IPS-20b (cell line): Measurements from ENCODE around the gene HLA-DPA1.
"Not testable (repeated sequence)": the region's sequence is repeated elsewhere in the genome, so short reads cannot be mapped to it uniquely, and the experiment has no call there.

Experiments
- H3K27ac ChIP-seq: one replicate; pipeline ENCODE4 v1.5.1; 2013; ENCODE audit warnings: low read length
- H3K27me3 ChIP-seq: 2 replicates; pipeline ENCODE4 v1.6.1; 2013; ENCODE audit warnings: mild to moderate bottlenecking, low read length, inconsistent platforms; ENCODE audit not compliant: insufficient read depth
- H3K36me3 ChIP-seq: 2 replicates; pipeline ENCODE4 v1.6.1; 2013; ENCODE audit warnings: low read depth, mild to moderate bottlenecking, inconsistent platforms, low read length, moderate library complexity; ENCODE audit not compliant: insufficient read depth
- H3K4me1 ChIP-seq: 2 replicates; pipeline ENCODE4 v1.6.1; 2013; ENCODE audit warnings: mild to moderate bottlenecking, control low read depth, inconsistent platforms, low read length, moderate library complexity; ENCODE audit not compliant: insufficient read depth
- H3K4me3 ChIP-seq: 2 replicates; pipeline ENCODE4 v1.5.1; 2013; ENCODE audit warnings: mild to moderate bottlenecking, low read length, inconsistent platforms
- H3K9ac ChIP-seq: 2 replicates; pipeline ENCODE4 v1.6.1; 2013; ENCODE audit warnings: low read depth, mild to moderate bottlenecking, inconsistent platforms, low read length, moderate library complexity
- H3K9me3 ChIP-seq: 2 replicates; pipeline ENCODE4 v1.6.1; 2013; ENCODE audit warnings: mild to moderate bottlenecking, low read depth, low read length, inconsistent platforms; ENCODE audit not compliant: insufficient read depth

Gene HLA-DPA1

DNA sequence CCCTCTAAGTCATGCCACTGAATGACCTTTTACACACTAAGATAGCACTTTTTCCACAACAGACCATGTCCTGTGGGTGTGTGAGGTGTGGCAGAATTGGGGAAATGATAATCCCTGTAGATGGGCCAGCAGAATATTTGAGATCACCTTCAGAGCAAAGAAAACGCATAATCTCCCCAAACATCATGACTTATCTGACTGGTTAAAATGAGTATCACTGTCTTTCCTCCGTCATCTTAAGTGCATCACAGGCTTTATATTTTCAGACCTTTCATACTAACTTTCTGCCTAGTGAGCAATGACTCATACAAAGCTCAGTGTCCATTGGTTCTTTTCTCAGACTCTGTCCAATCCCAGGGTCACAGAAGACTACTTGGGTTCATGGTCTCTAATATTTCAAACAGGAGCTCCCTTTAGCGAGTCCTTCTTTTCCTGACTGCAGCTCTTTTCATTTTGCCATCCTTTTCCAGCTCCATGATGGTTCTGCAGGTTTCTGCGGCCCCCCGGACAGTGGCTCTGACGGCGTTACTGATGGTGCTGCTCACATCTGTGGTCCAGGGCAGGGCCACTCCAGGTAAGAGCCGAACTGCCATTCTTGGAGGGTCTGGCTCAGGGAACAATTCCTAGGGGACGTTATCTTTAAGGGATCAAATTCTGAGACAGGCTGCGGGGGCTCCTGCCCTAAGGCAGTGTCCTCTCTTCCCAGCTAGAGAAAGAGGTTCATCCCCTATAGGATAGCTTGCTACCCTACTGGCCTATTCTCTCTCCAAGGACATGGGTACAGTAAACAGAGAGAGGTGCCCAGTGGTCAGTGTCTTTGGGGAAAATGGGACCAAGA lies 2.3 kb upstream of the HLA-DPA1 start, which contains the start of gene HLA-DPB1:
Gene HLA-DPB1 (plus strand): TSS at position 423 of the 838 bp plus-strand sequence. CDS start 52 bp downstream, at position 475.
- Histone ChIP-seq H3K9me3 (no peaks in the 10 kb centered on the region), H3K9ac (no peak within 1 kb of the TSS), H3K4me1 (no peaks in the 10 kb centered on the region; the same call in 1 of the 2 replicates)

DNA sequence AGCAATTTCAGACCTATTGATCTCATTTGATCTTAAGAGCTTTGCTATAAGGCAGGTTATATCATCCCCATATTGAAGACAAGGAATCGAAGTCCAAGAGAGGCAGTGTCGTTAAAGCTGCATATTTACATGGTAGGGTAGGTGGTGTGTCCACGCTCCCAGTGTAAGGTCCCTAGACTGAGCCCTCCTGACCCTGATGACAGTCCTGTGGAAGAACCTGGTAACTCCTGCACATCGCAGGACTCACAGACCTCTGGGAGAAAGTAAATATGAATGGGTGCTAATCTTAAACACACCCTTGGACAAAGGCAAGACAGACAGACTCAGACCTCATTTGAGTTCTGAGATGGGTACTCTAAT lies 1.7 kb upstream of the HLA-DPA1 start:
- Histone ChIP-seq H3K4me3 (no peak overlapping the region), H3K9ac (no peak overlapping the region), H3K36me3 (no peaks in the 10 kb centered on the region), H3K9me3 (no peaks in the 10 kb centered on the region), H3K4me1 (no peaks in the 10 kb centered on the region; the same call in 1 of the 2 replicates), H3K27me3 (no peaks in the 10 kb centered on the region), H3K27ac (no peak overlapping the region)

More for the DNA sequence above, 2.3 kb upstream of the HLA-DPA1 start, which contains the start of gene HLA-DPB1:
- no peaks in the 10 kb centered on the region for H3K27me3 ChIP-seq
- H3K4me3 ChIP-seq: no peak within 1 kb of the TSS
- no peak within 1 kb of the TSS for H3K27ac ChIP-seq
- no peaks in the 10 kb centered on the region for H3K36me3 ChIP-seq

DNA sequence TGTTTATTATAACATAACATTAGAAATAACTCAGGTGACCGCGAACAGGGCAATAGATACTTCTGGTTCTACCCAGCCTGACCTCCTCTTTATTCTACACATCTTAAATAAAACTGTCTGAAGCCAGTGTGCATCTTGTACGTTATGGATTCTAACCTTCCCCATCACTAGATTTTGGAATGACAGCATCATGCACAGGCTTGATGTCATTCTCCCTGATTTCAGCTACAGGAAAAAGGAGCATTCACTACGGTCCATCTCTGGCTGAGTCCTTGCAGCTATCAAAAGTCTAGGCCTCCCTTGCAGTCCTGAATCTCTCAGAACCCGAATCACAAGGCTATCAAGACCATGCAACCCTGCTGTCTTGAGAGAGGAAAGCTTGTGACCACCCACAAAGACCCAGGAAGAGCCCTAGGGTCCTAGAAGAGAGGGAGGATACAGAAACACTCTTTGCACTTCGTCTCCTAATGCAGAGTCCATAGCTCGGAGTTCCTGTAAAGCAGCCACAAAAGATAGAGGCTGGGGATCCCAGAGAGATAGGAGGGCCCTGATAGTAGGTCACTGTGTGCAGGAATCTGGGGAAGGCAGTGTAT lies 845 bp downstream of the HLA-DPA1 start:
- no peak overlapping the region for H3K27ac ChIP-seq
- H3K9ac ChIP-seq: no peak overlapping the region
- H3K27me3 ChIP-seq: no peaks in the 10 kb centered on the region
- H3K36me3 ChIP-seq: no peaks in the 10 kb centered on the region
- H3K4me1 ChIP-seq: no peaks in the 10 kb centered on the region
- no peaks in the 10 kb centered on the region for H3K9me3 ChIP-seq
- no peak overlapping the region for H3K4me3 ChIP-seq

DNA sequence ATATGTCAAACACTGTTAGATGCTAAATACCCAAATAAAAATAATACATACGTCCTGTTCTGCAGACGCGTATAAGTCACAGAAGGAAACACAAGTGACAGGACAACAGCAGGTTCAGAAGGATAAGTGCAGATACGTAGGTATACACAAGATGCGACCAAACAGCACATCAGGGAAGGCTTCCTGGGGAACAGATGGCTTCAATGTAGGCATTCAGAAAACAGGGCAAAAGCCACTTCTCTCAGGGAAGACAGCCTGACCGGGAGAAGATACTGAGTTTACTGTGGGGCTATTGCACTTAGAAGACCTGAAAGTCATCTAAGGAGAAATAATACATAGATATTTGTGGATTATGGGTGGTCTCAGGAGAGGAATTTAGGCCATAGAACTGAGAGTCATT lies 1.9 kb downstream of the HLA-DPA1 start:
- H3K36me3 ChIP-seq: no peaks in the 10 kb centered on the region
- H3K4me3 ChIP-seq: no peak overlapping the region
- no peak overlapping the region for H3K9ac ChIP-seq
- no peaks in the 10 kb centered on the region for H3K9me3 ChIP-seq
- no peaks in the 10 kb centered on the region for H3K27me3 ChIP-seq
- no peak overlapping the region for H3K27ac ChIP-seq
- H3K4me1 ChIP-seq: no peaks in the 10 kb centered on the region

DNA sequence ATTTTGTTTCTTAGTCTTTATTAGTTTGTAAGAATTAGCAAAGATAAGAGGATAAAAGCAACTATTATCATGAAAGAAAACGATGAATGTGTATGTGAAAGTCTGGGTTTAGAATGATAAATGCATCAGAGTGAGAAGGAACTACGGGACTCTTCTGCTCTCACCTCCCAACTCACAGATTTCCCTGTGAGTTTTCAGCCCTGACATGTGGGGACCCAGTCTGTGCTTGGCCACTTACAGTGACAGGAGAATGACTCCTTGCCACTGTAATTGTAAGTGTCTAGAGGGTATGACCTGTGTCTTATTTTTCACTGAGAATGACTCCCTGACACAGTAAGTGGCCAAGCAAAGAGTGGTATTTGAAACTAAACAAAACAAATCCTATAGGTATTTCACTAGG lies 2.5 kb downstream of the HLA-DPA1 start:
- H3K27me3 ChIP-seq: no peaks in the 10 kb centered on the region
- no peak overlapping the region for H3K4me3 ChIP-seq
- H3K9me3 ChIP-seq: no peaks in the 10 kb centered on the region
- no peaks in the 10 kb centered on the region for H3K36me3 ChIP-seq
- no peaks in the 10 kb centered on the region for H3K4me1 ChIP-seq
- no peak overlapping the region for H3K9ac ChIP-seq
- H3K27ac ChIP-seq: no peak overlapping the region

DNA sequence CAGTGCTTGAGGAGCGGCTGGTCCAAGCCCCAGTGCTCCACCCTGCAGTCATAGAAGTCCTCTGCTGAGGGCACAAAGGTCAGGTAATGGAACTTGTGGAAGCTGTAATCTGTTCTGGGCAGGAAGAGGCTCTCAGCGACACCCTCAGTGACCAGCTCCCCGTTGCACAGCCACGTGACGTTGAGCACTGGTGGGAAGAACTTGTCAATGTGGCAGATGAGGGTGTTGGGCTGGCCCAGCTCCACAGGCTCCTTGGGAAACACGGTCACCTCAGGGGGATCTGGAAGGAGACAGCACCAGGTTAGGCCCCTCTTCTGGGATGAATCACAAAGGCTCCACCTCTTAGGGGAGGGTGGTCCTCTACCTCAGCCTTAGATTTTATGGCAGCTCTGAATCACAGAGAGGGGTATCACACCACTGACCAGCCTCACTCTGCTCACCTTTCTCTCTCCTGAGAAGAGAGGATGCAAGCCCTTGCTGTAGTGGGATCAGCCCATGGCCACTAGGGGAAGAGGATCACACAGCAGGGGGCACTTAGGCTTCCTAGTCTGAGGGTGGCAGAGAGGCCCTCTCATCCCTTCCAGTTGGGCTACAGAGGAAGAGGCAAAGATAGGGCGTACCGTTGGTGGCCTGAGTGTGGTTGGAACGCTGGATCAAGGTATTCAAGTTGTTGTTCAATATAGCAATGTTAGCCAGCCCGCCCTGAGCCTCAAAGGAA lies 4.3 kb downstream of the HLA-DPA1 start:
- no peaks in the 10 kb centered on the region for H3K4me1 ChIP-seq
- no peak overlapping the region for H3K27ac ChIP-seq
- H3K36me3 ChIP-seq: no peaks in the 10 kb centered on the region
- H3K4me3 ChIP-seq: no peak overlapping the region
- no peaks in the 10 kb centered on the region for H3K9me3 ChIP-seq
- H3K27me3 ChIP-seq: no peaks in the 10 kb centered on the region
- H3K9ac ChIP-seq: no peak overlapping the region

DNA sequence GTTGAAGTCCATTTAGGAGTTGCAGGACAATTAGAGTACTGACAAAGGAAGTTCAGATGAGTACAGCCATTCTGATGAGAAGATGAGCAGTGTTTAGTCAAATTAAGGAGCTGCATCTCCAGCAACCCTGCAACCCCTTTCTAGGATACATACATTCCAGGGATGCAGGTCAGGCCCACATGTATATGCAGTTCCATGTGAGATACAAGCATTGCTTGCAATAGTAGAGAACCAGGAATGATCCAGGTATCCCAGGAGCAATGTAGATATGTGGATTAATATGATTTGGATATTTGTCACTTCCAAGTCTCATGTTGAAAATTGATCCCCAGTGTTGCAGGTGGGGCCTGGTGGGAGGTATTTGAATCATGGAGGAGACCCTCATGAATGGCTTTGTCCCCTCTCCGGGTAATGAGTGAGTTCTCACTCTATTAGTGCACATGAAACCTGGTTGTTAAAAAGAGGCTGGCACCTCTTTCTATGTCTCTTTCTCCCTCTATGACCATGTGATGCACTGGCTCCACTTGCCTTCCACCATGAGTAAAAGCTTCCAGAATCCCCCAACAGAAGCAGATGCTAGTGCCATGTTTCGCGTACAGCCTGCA lies 6.4 kb downstream of the HLA-DPA1 start:
- no peaks in the 10 kb centered on the region for H3K36me3 ChIP-seq
- H3K4me3 ChIP-seq: no peak overlapping the region
- H3K27ac ChIP-seq: no peak overlapping the region
- no peaks in the 10 kb centered on the region for H3K4me1 ChIP-seq
- no peak overlapping the region for H3K9ac ChIP-seq
- H3K9me3 ChIP-seq: no peaks in the 10 kb centered on the region
- H3K27me3 ChIP-seq: no peaks in the 10 kb centered on the region

DNA sequence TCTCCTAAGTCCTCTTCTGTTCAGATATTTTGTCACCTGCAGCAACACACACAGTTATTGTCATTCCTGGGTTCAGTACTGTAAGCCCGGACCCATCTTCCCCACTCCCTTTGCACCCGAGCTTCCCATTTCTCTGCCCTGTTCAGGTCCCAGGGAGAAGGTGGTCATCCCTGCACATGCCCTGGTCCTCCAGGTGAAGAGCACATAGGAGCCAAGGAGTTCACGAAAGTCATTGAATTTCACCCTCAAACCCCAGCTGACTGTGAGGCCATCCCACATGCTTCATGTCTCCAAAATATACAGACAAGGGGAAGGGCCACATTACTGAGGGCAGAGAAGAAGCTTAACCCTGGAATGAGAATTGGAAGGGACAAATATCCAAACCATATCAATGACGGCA lies 8.1 kb downstream of the HLA-DPA1 start:
- H3K36me3 ChIP-seq: no peaks in the 10 kb centered on the region
- H3K4me1 ChIP-seq: no peaks in the 10 kb centered on the region
- no peak overlapping the region for H3K27ac ChIP-seq
- no peaks in the 10 kb centered on the region for H3K9me3 ChIP-seq
- no peaks in the 10 kb centered on the region for H3K27me3 ChIP-seq
- no peak overlapping the region for H3K9ac ChIP-seq
- H3K4me3 ChIP-seq: no peak overlapping the region

DNA sequence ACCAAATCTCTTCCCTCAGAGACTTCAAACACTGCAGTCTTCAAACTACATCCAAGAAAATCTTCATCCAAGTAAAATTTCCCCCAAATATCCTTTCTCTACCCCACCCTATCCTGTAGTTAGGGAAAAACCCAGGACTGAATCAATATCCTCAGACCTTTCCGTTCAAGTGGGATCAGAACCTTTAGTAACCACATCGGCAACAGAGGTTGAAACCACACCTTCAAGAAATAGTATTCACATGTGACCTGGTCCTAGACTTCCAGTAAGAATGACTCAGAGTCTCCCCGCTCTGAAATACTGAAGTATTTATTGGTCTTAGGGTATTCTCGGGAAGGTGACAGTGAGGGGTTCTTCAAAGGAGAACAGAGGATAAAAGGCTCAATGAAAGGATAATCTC lies 8.7 kb downstream of the HLA-DPA1 start:
- H3K9me3 ChIP-seq: no peaks in the 10 kb centered on the region
- H3K9ac ChIP-seq: no peak overlapping the region
- H3K36me3 ChIP-seq: no peaks in the 10 kb centered on the region
- H3K4me1 ChIP-seq: no peaks in the 10 kb centered on the region
- H3K4me3 ChIP-seq: no peak overlapping the region
- no peak overlapping the region for H3K27ac ChIP-seq
- H3K27me3 ChIP-seq: no peaks in the 10 kb centered on the region

DNA sequence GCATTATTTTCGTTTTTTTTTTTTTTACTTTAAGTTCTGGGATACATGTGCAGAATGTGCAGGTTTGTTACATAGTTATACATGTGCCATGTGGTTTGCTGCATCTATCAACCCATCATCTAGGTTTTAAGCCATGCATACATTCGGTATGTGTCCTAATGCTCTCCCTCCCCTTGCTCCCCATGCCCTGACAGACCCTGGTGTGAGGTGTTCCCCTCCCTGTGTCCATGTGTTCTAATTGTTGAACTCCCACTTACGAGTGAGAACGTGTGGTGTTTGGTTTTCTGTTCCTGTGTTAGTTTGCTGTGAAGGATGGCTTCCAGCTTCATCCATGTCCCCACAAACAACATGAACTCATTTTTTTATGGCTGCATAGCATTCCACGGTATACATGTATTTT lies 10.0 kb downstream of the HLA-DPA1 start:
- not testable (repeated sequence) for H3K4me3 ChIP-seq, H3K27ac ChIP-seq, H3K4me1 ChIP-seq, H3K9me3 ChIP-seq, H3K9ac ChIP-seq, H3K27me3 ChIP-seq, H3K36me3 ChIP-seq

DNA sequence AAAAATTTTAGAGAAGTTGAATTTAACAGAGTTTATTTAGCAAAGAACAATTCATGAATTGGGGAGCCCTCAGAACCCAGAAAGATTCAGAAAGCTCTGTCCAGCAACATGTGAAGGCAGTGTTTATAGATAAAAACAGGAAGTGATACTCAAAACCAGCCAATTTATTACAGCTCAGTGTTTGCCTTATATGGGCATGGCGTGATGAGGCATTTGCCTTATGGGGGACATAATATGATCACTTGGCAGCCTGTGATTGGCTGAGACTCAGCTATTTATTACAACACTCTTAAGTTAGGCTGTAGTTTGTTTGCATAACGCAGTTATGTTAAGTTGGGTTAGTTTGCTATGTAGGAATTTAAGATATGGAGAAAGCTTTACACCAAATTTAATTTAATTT lies 11.5 kb downstream of the HLA-DPA1 start:
- Histone ChIP-seq H3K4me1 (no peaks in the 10 kb centered on the region), H3K9ac (no peak overlapping the region), H3K27ac (no peak overlapping the region), H3K4me3 (no peak overlapping the region), H3K27me3 (no peaks in the 10 kb centered on the region), H3K9me3 (no peaks in the 10 kb centered on the region), H3K36me3 (no peaks in the 10 kb centered on the region)
